ENCODE measurements around the gene LMAN1. TPM values are rescaled to one million over a fixed set of nuclear protein-coding genes. Genes with fewer than 3 reads are reported as not detected.

Gene LMAN1
- total and polyA plus RNA-seq, 10 of the 15 experiments (the other 5 are each of a cell fraction or from before 2014, with no cell fraction given): 15.0 to 78.9 (median 67.5) TPM

DNA sequence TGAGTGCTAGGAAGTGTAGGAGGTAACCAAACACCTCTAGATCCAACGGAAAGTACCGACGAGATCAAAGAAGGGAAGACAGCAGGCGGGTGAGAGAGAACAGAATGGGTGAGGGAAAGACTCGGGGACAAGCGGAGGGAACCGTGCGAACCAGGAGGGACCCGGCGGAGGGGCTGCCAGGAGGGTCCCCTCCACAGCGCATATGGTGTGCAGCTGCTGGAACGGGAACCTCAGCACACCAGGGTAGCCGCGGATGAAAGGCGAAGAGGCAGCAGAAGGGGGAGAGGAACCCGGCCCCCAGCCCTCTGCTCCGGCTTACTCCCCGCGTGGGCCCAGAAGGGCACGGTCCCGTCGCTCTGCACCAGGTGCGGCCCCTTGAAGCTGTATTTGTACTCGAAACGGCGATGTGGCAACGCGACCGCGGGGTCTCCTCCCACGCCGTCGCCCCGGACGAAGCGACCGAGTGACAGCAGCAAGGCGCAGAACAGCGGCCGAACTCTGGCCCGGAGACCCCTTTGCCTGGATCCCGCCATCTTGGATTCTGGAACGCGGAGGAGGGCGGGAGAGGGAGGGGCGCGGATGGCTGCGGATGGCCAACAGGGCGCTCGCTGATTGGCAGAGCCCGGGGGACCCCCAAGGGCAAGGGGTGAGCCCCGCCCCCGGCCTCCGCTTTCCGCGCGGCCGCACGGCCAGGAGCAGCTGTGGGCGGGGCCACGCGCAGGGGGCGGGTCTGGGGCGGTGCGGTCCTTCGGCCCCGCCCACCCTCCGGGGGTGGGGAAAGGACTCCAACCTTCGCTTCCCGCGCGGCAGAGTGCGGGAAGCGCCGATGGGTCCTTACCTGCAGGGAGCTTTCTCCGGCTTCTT, at the start of gene LMAN1 (continued):
- TF ChIP-seq IRF5 (IDR thresholded peaks at IDR 0.05; ENCODE audit: borderline replicate concordance) (no peak), BACH1 (IDR thresholded peaks at IDR 0.05; ENCODE audit: borderline replicate concordance) (no peak), FOXM1 (IDR thresholded peaks at IDR 0.05; ENCODE audit: low read depth, low read length) (no peak), SREBF1 (IDR thresholded peaks at IDR 0.05; ENCODE audit: low read length) (no peak), IKZF1 (conservative IDR thresholded peaks at IDR 0.05) (peak; percentile 73), SMARCA5 (IDR thresholded peaks at IDR 0.05) (peak; percentile 79), PAX5 (IDR thresholded peaks at IDR 0.05; ENCODE audit: borderline replicate concordance, low read depth, low read length) (no peak; the same call in 1 of the 2 replicates), YBX1 (IDR thresholded peaks at IDR 0.05) (no peak), CHD2 (IDR thresholded peaks at IDR 0.05; ENCODE audit: borderline replicate concordance, low read depth, low read length) (no peak), CEBPB (IDR thresholded peaks at IDR 0.05; ENCODE audit: borderline replicate concordance in 1 of 2, low read depth in 2 of 2, low read length in 2 of 2) (no peak), RAD51 (IDR thresholded peaks at IDR 0.05) (no peak), CHD4 (IDR thresholded peaks at IDR 0.05) (no peak), CTCF (IDR thresholded peaks at IDR 0.05 in 2 of 3, conservative IDR thresholded peaks at IDR 0.05 in 1 of 3; ENCODE audit: control insufficient read depth in 2 of 3, extremely low read depth in 1 of 3, insufficient read depth in 1 of 3, low read depth in 3 of 3, low read length in 3 of 3) (no peak), E2F8 (IDR thresholded peaks at IDR 0.05; ENCODE audit: low read depth, partially characterized antibody) (no peak), MEF2A (IDR thresholded peaks at IDR 0.05; ENCODE audit: insufficient read depth, low read depth, low read length) (no peak), NRF1 (conservative IDR thresholded peaks at IDR 0.05; ENCODE audit: low read depth, low read length) (0 out of 2 replicates have a peak, but pooled peaks have one; percentile 21), RAD21 (IDR thresholded peaks at IDR 0.05; ENCODE audit: insufficient read depth, low read depth, low read length) (no peak)
- TF ChIP-seq, protein P1, sequence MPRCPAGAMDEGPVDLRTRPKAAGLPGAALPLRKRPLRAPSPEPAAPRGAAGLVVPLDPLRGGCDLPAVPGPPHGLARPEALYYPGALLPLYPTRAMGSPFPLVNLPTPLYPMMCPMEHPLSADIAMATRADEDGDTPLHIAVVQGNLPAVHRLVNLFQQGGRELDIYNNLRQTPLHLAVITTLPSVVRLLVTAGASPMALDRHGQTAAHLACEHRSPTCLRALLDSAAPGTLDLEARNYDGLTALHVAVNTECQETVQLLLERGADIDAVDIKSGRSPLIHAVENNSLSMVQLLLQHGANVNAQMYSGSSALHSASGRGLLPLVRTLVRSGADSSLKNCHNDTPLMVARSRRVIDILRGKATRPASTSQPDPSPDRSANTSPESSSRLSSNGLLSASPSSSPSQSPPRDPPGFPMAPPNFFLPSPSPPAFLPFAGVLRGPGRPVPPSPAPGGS (IDR thresholded peaks at IDR 0.05; ENCODE audit: borderline replicate concordance, insufficient read depth, low read depth, low read length, poor library complexity, severe bottlenecking): no peak
- TF ChIP-seq, protein P2, sequence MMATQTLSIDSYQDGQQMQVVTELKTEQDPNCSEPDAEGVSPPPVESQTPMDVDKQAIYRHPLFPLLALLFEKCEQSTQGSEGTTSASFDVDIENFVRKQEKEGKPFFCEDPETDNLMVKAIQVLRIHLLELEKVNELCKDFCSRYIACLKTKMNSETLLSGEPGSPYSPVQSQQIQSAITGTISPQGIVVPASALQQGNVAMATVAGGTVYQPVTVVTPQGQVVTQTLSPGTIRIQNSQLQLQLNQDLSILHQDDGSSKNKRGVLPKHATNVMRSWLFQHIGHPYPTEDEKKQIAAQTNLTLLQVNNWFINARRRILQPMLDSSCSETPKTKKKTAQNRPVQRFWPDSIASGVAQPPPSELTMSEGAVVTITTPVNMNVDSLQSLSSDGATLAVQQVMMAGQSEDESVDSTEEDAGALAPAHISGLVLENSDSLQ (IDR thresholded peaks at IDR 0.05): peak; percentile 82

Measured in GM12878 (cell line).